Measurements from ENCODE around the gene TMEM253.

Gene TMEM253

GRCh38 chr14:21102521-21103410 is 1.9 kb downstream of the TMEM253 start:
- ATAC-seq (no peak), DNase-seq (no peak)
- H3K9me3 Mint-ChIP-seq, result no peaks in the 10 kb centered on the region
- H3K27me3 Mint-ChIP-seq, result peaks cover 3% of the 10 kb centered on the region
- peak overlapping the region; percentile 87 for H3K27ac Mint-ChIP-seq
- H3K4me1 Mint-ChIP-seq, result peaks cover 39% of the 10 kb centered on the region
- no peaks in the 10 kb centered on the region for H3K36me3 Mint-ChIP-seq (ENCODE audit: low read depth)
- peak overlapping the region; percentile 89 for H3K4me3 Mint-ChIP-seq

DNA sequence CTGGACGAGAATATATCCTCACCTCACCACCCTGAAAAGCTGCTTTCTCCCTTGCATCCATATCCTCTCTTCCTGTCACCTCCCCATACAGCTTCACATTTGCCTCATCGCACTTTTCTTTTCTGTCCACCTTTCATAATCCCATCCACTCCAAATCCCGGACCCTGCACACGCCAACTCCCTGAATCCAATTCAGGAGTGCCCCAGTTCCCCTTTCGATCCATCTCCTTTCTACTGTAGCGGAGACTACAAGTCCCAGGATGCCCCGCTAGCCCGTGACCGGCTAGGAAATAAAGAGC is 2.5 kb downstream of the TMEM253 start:
- ATAC-seq (no peak), DNase-seq (no peak)
- Mint-ChIP-seq H3K27me3 (peaks cover 3% of the 10 kb centered on the region), H3K27ac (peak overlapping the region; percentile 87), H3K4me1 (peaks cover 39% of the 10 kb centered on the region), H3K9me3 (no peaks in the 10 kb centered on the region), H3K4me3 (peak overlapping the region; percentile 89), H3K36me3 (ENCODE audit: low read depth) (no peaks in the 10 kb centered on the region)

DNA sequence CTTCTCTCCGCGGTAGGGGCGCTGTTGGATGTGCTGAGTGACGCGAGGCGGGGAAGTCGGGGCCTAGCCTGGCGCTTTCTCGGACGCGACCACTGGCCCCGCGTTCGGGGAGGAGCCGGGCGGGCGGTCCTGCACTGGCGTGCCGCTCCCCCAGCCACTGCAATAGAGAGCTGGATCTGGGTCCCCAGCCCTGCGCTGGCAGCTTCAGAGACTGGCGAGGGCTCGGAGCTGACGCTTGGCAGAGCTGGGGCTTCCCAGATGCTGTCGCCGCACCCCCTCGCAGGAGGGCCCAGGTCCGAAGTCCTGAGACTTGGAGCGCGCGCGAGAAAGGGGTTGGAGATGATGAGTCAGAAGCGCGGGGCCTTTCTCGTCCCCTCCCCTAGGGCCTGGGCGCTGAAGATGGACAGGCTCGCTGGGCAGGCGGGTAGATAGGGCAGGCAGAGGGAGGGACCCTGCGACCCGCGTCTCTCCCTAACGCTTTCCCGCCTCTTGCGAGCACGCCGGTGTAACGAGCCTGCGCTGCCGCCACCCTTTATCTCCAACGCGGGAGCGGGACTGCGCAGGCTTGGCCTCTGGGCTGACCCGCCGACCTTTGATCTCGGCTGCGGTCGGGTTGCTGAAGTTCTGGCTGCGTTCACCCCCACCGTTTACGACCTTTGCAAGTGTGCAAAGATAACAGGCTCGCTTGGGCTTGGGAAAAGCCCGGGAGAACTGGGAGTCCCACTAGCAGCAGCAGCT is 3.0 kb downstream of the TMEM253 start:
- H3K9me3 Mint-ChIP-seq, result no peaks in the 10 kb centered on the region
- DNase-seq, result peak; percentile 93
- peak; percentile 89 for ATAC-seq
- H3K27me3 Mint-ChIP-seq, result peaks cover 3% of the 10 kb centered on the region
- H3K36me3 Mint-ChIP-seq (ENCODE audit: low read depth), result no peaks in the 10 kb centered on the region
- peak overlapping the region; percentile 89 for H3K4me3 Mint-ChIP-seq
- H3K27ac Mint-ChIP-seq, result peak overlapping the region; percentile 87
- peaks cover 38% of the 10 kb centered on the region for H3K4me1 Mint-ChIP-seq

DNA sequence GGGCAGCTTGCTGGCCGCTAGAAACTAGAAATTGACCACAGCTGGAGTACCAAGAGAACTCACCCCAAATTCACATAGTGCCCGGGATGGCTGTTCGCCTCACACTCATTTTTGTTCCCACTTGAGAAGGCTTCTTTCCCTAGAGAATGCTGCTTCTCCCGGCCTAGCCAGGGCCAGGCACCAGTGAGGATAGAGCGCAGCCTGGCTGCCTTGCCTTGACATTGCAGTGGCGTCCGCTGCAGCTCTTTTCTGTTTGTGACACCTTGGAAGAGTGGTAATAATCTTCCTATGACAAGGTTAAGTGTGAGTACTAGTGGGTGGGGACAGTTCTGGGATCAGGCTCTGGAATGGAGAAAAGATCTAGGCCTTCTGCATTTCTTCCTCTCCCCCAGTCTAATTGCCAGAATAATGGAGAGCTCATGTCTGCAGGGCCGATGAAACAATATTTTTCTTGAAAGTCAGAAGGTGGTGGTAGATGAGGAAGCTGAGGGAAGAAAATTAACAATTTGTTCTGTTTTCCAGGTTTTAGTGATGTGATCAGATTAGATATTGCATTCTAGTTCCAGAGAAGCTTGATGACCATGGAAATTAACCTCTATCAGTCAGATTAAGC is 3.7 kb downstream of the TMEM253 start:
- peak; percentile 51 for ATAC-seq

GRCh38 chr14:21105095-21105494 is 4.2 kb downstream of the TMEM253 start:
- Mint-ChIP-seq H3K4me1 (peaks cover 39% of the 10 kb centered on the region), H3K27ac (peak overlapping the region; percentile 87), H3K9me3 (no peaks in the 10 kb centered on the region), H3K36me3 (ENCODE audit: low read depth) (no peaks in the 10 kb centered on the region), H3K27me3 (peaks cover 3% of the 10 kb centered on the region), H3K4me3 (peak overlapping the region; percentile 89)
- no peak for ATAC-seq
- DNase-seq, result no peak

More for the DNA sequence above, 3.7 kb downstream of the TMEM253 start:
- Mint-ChIP-seq H3K4me1 (peaks cover 35% of the 10 kb centered on the region), H3K27me3 (peaks cover 3% of the 10 kb centered on the region), H3K9me3 (no peaks in the 10 kb centered on the region), H3K27ac (peak overlapping the region; percentile 87), H3K36me3 (ENCODE audit: low read depth) (no peaks in the 10 kb centered on the region), H3K4me3 (peak overlapping the region; percentile 89)
- peak; percentile 64 for DNase-seq

- no peak overlapping the region for H3K27ac Mint-ChIP-seq
- DNase-seq (no peak), ATAC-seq (no peak)
- H3K4me1 Mint-ChIP-seq, result peaks cover 41% of the 10 kb centered on the region
- H3K9me3 Mint-ChIP-seq, result no peaks in the 10 kb centered on the region
- peaks cover 3% of the 10 kb centered on the region for H3K27me3 Mint-ChIP-seq
- no peaks in the 10 kb centered on the region for H3K36me3 Mint-ChIP-seq (ENCODE audit: low read depth)
- H3K4me3 Mint-ChIP-seq, result no peak overlapping the region
Observed at GRCh38 chr14:21106176-21106497, 5.3 kb downstream of the TMEM253 start.

DNA sequence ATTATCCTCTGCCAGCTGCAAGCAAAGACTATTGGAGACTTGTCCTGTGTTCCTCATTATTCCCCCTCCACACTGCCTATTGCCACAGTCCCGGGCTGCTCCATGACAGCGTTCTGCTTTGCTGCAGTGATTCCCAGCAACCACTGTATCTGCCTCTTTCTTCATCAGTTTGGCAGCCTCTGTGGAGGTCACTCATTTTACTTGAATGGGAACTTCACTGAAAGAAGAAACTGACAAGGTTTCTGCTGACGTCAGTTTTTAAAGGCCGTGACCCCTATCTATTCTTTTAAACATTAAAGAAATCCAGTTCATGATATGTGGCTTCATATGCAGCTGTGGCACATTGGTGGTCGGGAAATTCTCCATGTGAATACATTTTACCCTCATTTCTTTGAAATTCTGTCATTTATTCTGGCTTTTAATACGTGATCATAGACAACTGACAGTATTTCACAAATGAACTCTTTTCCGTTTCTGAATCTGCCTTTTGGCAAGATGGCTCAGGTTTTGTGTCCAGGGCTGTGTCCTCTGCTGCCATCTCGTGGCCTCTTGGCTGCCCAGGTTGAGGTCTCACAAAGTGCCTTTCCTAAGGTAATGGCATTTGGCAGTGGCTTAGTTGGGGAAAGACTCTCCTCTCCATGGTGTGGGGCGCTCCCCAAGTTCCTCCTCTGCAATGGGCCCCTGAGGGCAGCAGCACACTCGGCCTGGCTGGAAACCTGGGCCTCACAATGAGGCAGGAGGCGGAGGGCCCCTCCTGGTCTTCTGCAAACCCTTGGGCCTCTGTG is 5.8 kb downstream of the TMEM253 start:
- peak; percentile 79 for DNase-seq
- H3K9me3 Mint-ChIP-seq, result no peaks in the 10 kb centered on the region
- H3K4me3 Mint-ChIP-seq, result no peak overlapping the region
- H3K4me1 Mint-ChIP-seq, result peaks cover 40% of the 10 kb centered on the region
- no peaks in the 10 kb centered on the region for H3K36me3 Mint-ChIP-seq (ENCODE audit: low read depth)
- no peak for ATAC-seq
- no peak overlapping the region for H3K27ac Mint-ChIP-seq
- H3K27me3 Mint-ChIP-seq, result no peaks in the 10 kb centered on the region

GRCh38 chr14:21107283-21107800 is 6.5 kb downstream of the TMEM253 start:
- Mint-ChIP-seq H3K9me3 (no peaks in the 10 kb centered on the region), H3K36me3 (ENCODE audit: low read depth) (no peaks in the 10 kb centered on the region), H3K4me1 (peaks cover 34% of the 10 kb centered on the region), H3K27ac (no peak overlapping the region), H3K27me3 (no peaks in the 10 kb centered on the region), H3K4me3 (no peak overlapping the region)
- no peak for ATAC-seq
- no peak for DNase-seq

DNA sequence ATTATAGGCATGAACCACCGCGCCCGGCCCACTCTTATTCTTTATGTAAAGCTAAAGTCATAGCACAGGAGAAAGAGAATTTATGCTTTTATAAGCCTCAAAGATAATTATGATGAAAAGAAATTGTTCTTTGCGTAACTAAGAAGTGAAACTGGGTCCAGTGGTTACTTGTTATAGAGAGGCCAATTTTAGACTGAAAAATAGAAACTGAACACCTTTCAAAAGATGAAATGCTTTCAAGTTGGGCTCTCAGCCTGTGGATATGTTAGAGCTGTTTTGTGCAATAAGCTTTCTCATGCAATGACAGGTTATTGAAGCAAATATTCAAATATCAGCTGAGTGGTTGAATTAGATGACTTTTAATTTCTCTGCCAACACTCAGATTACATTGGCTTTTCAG is 7.9 kb downstream of the TMEM253 start:
- no peaks in the 10 kb centered on the region for H3K36me3 Mint-ChIP-seq (ENCODE audit: low read depth)
- H3K9me3 Mint-ChIP-seq, result no peaks in the 10 kb centered on the region
- DNase-seq (no peak), ATAC-seq (no peak)
- no peak overlapping the region for H3K4me3 Mint-ChIP-seq
- no peak overlapping the region for H3K27ac Mint-ChIP-seq
- H3K27me3 Mint-ChIP-seq, result no peaks in the 10 kb centered on the region
- H3K4me1 Mint-ChIP-seq, result peaks cover 24% of the 10 kb centered on the region

DNA sequence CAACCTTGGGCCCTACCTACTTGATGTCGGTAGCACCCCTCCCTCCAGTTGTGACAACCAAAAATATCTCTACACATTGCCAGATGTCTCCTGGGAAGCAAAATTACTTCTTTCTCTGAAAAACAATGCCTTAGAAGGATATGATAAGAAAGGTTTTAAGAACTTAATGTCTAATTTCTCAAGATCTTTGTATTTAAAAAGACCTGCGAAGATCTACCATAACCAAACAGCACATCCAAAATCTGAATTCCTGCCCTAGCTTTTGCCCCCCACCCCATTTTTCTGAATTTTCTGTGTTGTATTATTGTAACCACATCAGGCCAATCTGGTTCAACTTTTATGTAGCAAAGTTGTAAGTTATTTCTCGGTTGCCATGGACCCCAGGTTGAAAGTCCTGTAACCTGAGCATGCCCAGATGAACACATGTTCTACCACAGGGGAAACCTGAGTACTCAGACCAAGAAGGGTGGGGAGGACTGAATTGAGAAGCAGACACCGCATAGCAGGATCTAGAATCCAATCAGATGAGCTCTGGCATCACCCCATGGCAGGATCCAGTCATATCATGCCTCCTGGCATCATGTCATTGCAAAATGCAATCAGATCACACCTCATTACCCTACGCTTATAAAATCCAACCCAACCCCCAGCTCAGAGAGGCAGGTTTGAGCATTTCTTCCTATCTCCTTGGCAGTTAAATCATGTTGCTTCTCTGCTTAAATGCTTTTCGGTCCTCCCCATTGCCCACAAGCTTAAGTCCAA is 8.7 kb downstream of the TMEM253 start:
- Mint-ChIP-seq H3K9me3 (no peaks in the 10 kb centered on the region), H3K4me3 (no peak overlapping the region), H3K4me1 (peaks cover 23% of the 10 kb centered on the region), H3K36me3 (ENCODE audit: low read depth) (no peaks in the 10 kb centered on the region), H3K27ac (no peak overlapping the region), H3K27me3 (no peaks in the 10 kb centered on the region)
- DNase-seq, result no peak
- peak; percentile 76 for ATAC-seq

DNA sequence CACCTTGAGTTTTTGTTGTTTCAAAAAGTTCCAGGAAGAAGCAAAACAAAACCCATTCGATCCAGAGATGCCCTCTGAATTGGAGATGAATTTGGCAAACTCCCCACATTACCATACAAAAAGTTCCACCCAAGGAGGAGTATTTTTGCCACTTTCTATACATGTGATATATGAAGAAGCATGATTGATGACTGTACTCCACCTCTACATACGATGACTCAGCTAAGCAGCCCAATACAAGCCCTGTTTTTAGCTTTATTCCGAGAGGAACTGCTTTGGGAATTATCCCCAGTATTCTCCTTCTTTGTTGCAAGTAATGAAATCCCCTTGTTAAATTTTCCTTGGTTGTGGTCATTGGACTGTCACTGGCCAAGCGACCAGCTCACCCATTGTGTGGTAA is 11.4 kb downstream of the TMEM253 start:
- Mint-ChIP-seq H3K4me3 (no peak overlapping the region), H3K36me3 (ENCODE audit: low read depth) (no peaks in the 10 kb centered on the region), H3K9me3 (no peaks in the 10 kb centered on the region), H3K27me3 (no peaks in the 10 kb centered on the region), H3K4me1 (peaks cover 10% of the 10 kb centered on the region), H3K27ac (no peak overlapping the region)
- no peak for DNase-seq
- no peak for ATAC-seq

- H3K36me3 Mint-ChIP-seq (ENCODE audit: low read depth), result no peaks in the 10 kb centered on the region
- no peak for ATAC-seq
- no peak overlapping the region for H3K27ac Mint-ChIP-seq
- no peaks in the 10 kb centered on the region for H3K9me3 Mint-ChIP-seq
- H3K4me3 Mint-ChIP-seq, result no peak overlapping the region
- no peaks in the 10 kb centered on the region for H3K27me3 Mint-ChIP-seq
- peaks cover 10% of the 10 kb centered on the region for H3K4me1 Mint-ChIP-seq
- DNase-seq, result no peak
Observed at GRCh38 chr14:21113369-21113768, 12.5 kb downstream of the TMEM253 start.

DNA sequence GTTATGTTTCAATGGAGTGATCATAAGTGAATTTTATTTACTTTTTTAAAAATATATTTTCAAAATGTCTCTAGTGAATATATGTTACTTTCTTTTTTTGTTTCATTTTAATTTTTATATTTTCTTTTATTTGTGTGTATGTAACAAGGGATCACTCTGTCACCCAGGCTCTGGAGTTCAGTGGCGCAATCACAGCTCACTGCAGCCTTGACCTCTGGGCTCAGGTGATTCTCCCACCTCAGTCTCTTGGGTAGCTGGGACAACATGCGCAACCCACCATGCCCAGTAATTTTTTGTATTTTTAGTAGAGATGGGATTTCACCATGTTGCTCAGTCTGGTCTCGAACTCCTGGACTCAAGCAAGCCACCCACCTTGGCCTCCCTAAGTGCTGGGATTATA is 18.1 kb downstream of the TMEM253 start:
- peaks cover 8% of the 10 kb centered on the region for H3K27me3 Mint-ChIP-seq
- ATAC-seq (no peak), DNase-seq (no peak)
- no peaks in the 10 kb centered on the region for H3K9me3 Mint-ChIP-seq
- H3K4me3 Mint-ChIP-seq, result no peak overlapping the region
- no peaks in the 10 kb centered on the region for H3K4me1 Mint-ChIP-seq
- no peak overlapping the region for H3K27ac Mint-ChIP-seq
- no peaks in the 10 kb centered on the region for H3K36me3 Mint-ChIP-seq (ENCODE audit: low read depth)

DNA sequence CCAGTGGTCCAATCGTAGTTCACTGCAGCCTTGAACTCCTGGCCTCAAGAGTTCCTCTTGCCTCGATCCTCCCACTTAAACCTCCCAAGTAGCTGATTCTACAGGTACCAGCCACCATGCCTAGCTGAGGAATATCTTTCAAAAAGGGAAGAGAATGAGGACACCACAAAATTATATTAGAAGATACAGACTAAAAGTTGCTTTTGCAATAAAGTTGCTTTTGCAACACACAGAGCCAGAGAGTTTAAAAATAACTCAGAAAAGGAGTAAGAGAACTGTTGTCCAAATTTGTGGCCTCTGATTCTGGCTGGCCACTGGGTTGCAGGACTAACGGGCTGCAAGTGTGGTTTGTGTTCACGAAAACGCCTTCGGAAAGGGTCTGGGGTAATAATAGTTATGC is 19.8 kb downstream of the TMEM253 start:
- DNase-seq, result no peak
- no peak for ATAC-seq
- Mint-ChIP-seq H3K4me1 (no peaks in the 10 kb centered on the region), H3K27ac (no peak overlapping the region), H3K36me3 (ENCODE audit: low read depth) (peaks cover 3% of the 10 kb centered on the region), H3K9me3 (peaks cover 6% of the 10 kb centered on the region), H3K4me3 (no peak overlapping the region), H3K27me3 (peaks cover 13% of the 10 kb centered on the region)

All from activated naive CD8-positive, alpha-beta T cell treated with anti-CD3 and anti-CD28 coated beads, Interleukin-2, amount 50 U/mL, for 24 hours (primary cell).